Osteoblast (primary cell): ENCODE data around the gene FBN3. TPM values are rescaled to one million over a fixed set of nuclear protein-coding genes. Genes with fewer than 3 reads are reported as not detected.

ENCODE experiments used
- DNase-seq: peaks from one replicate; pipeline ENCODE4 v3.0.0; 2011; ENCODE audit warnings: low spot score, mixed read lengths; ENCODE audit not compliant: insufficient read length; ENCODE audit errors: missing footprints
- H2AFZ ChIP-seq: 2 replicates; pipeline ENCODE4 v1.6.0; 2011; ENCODE audit warnings: mild to moderate bottlenecking, low read length
- H3K27ac ChIP-seq: 2 replicates; pipeline ENCODE4 v1.5.1; 2011; ENCODE audit warnings: mild to moderate bottlenecking, low read depth, low read length, moderate library complexity
- H3K27me3 ChIP-seq: 2 replicates; pipeline ENCODE4 v1.6.0; 2012; ENCODE audit warnings: mild to moderate bottlenecking, control low read depth, inconsistent platforms, low read length, moderate library complexity; ENCODE audit not compliant: insufficient read depth
- H3K36me3 ChIP-seq: 2 replicates; pipeline ENCODE4 v1.5.1; 2011; ENCODE audit warnings: mild to moderate bottlenecking, low read length, control low read depth, moderate library complexity; ENCODE audit not compliant: insufficient read depth
- H3K4me1 ChIP-seq: 2 replicates; pipeline ENCODE4 v1.5.1; 2011; ENCODE audit warnings: mild to moderate bottlenecking, low read length, control low read depth, moderate library complexity; ENCODE audit not compliant: insufficient read depth
- H3K4me2 ChIP-seq: 2 replicates; pipeline ENCODE4 v1.6.0; 2011; ENCODE audit warnings: mild to moderate bottlenecking, low read length; ENCODE audit not compliant: insufficient read depth
- H3K4me3 ChIP-seq: fragments of 200-600 bp; sonication (generic); 3 replicates; pipeline ENCODE4 v1.5.1; 2012; ENCODE audit warnings: mild to moderate bottlenecking, low read length, inconsistent platforms; ENCODE audit not compliant: insufficient read depth
- H3K79me2 ChIP-seq: 2 replicates; pipeline ENCODE4 v1.6.0; 2012; ENCODE audit warnings: mild to moderate bottlenecking, low read length, control low read depth, inconsistent platforms; ENCODE audit not compliant: insufficient read depth
- H3K9me3 ChIP-seq: 2 replicates; pipeline ENCODE4 v1.5.1; 2011; ENCODE audit warnings: low read depth, low read length, control low read depth
- H4K20me1 ChIP-seq: 2 replicates; pipeline ENCODE4 v1.6.0; 2012; ENCODE audit warnings: mild to moderate bottlenecking, low read length, control low read depth; ENCODE audit not compliant: insufficient read depth
- total RNA-seq: library from RNA; depleted of rRNA; stranded (reverse); fragments of >200 nt; gene quantifications from 2 replicates; pipeline ENCODE4 v1.2.3, GENCODE V29; 2012
- TF ChIP-seq, protein P1 (sequence below): IDR thresholded peaks from 2 replicates; pipeline ENCODE4 v1.5.1; 2011; ENCODE audit warnings: mild to moderate bottlenecking, low read depth, low read length, moderate library complexity; ENCODE audit errors: extremely low read depth

The FBN3 gene
- total RNA-seq, 1 donor = not detected

DNA sequence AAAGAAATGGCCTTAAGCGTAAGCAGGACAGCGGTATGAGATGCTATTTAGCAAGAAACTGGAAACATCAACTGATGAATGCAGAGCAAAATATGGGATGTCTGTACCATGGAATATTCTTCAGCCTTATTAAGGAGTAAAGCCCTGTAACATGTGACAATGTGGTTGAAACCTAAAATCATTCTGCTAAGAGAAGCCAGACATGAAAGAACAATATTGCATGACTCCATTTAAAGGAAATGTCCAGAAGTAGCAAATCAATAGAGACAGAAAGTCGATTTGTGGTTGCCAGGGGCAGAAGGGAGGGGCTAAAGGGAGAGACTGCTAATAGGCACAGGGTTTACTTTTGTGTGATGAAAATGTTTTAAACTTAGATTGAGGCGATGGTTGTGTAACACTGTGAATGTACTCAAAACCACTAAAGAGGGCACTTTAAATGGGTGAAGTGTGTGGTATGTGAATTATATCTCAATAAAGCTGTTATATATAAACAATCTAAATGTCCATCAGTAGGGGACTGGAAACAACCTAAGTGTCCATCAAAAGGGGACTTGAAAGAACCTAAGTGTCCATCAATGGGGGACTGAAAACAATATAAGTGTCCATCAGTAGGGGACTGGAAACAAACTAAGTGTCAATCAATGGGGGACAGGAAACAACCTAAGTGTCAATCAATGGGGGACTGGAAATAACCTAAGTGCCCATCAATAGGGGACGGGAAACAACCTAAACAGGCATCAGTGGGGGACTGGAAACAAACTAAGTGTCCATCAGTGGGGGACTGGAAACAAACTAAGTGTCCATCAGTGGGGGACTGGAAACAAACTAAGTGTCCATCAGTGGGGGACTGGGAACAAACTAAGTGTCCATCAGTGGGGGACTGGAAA, 51.5 kb downstream of the FBN3 start:
- Histone ChIP-seq H3K9me3 (peaks cover 18% of the 10 kb centered on the region), H3K4me3 (no peak overlapping the region), H3K4me2 (no peak overlapping the region), H3K36me3 (no peaks in the 10 kb centered on the region), H4K20me1 (no peaks in the 10 kb centered on the region), H3K4me1 (no peaks in the 10 kb centered on the region), H3K79me2 (no peaks in the 10 kb centered on the region), H3K27ac (no peak overlapping the region), H3K27me3 (no peaks in the 10 kb centered on the region), H2AFZ (no peak overlapping the region)
- DNase-seq = no peak
- TF ChIP-seq, protein P1, sequence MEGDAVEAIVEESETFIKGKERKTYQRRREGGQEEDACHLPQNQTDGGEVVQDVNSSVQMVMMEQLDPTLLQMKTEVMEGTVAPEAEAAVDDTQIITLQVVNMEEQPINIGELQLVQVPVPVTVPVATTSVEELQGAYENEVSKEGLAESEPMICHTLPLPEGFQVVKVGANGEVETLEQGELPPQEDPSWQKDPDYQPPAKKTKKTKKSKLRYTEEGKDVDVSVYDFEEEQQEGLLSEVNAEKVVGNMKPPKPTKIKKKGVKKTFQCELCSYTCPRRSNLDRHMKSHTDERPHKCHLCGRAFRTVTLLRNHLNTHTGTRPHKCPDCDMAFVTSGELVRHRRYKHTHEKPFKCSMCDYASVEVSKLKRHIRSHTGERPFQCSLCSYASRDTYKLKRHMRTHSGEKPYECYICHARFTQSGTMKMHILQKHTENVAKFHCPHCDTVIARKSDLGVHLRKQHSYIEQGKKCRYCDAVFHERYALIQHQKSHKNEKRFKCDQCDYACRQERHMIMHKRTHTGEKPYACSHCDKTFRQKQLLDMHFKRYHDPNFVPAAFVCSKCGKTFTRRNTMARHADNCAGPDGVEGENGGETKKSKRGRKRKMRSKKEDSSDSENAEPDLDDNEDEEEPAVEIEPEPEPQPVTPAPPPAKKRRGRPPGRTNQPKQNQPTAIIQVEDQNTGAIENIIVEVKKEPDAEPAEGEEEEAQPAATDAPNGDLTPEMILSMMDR = no peak

DNA sequence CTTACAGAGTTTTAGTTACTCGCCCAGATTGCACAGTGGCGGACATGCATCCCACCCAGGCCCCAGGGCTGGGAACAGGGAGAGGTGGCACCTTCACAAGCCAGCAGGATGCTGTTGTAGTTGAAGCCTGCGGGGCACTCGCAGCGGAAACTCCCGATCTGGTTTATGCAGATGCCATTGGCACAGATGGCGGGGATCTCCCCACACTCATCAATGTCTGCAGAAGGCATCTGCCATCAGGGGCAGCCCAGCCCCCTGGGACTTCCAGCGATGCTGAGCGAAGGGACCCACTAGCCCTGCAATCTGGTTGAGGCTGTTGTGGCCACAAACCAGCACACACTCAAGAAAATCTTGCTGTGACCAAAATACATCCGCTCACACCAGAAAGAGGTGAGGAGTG, 52.2 kb downstream of the FBN3 start:
- no peaks in the 10 kb centered on the region for H4K20me1 ChIP-seq
- no peak for DNase-seq
- H3K27me3 ChIP-seq = no peaks in the 10 kb centered on the region
- no peaks in the 10 kb centered on the region for H3K4me1 ChIP-seq
- no peaks in the 10 kb centered on the region for H3K79me2 ChIP-seq
- no peaks in the 10 kb centered on the region for H3K36me3 ChIP-seq
- H3K4me2 ChIP-seq = no peak overlapping the region
- no peak overlapping the region for H2AFZ ChIP-seq
- TF ChIP-seq, protein P1 = no peak
- H3K4me3 ChIP-seq = no peak overlapping the region
- H3K27ac ChIP-seq = no peak overlapping the region
- peaks cover 18% of the 10 kb centered on the region for H3K9me3 ChIP-seq

DNA sequence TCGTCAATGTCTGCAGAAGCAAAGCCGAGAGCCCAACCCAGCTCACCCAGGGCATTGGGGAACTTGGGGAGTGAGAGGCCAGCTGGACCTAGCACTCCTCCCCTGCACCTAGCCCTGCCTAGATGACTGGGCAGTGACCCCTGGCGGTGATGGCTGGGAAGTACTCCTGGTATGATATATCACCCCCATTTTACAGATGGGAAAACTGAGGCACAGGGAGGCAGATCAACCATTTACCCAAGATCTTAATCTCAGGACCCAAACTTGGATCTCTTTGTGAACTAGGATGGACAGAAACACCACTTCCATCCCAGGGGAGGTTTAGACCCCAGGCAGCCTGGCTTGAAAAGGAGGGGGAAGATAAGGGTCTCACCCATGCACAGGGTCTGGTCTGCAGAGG, 53.3 kb downstream of the FBN3 start:
- H3K79me2 ChIP-seq = no peaks in the 10 kb centered on the region
- H4K20me1 ChIP-seq = no peaks in the 10 kb centered on the region
- TF ChIP-seq, protein P1 = no peak

DNA sequence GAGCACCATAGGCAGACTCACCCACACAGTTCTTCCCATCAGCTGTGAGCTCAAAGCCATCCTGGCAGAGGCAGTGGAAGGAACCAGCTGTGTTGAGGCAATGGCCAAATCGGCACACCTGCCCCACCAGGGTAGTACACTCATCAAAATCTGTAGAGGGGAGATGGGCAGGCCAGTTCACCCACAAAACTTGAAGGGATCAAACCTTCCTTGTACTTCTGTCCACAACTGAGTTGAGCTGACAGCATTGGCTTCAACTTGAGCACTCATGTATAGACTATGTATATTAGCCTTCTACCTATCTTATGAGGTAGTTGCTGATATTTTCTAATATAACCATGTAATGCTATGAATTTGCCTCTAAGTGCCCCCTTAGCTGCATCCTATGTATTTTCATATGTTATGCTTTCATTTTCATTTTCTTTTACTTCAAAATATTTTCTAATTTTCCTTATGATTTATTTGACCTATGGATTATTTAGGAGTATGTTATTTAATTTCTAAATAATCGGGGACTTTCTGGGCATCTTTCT, 54.0 kb downstream of the FBN3 start:
- no peak overlapping the region for H3K4me3 ChIP-seq
- no peak overlapping the region for H3K27ac ChIP-seq

More for the DNA sequence above, 53.3 kb downstream of the FBN3 start:
- no peaks in the 10 kb centered on the region for H3K27me3 ChIP-seq
- no peak for DNase-seq
- no peak overlapping the region for H3K4me2 ChIP-seq
- H2AFZ ChIP-seq = no peak overlapping the region
- H3K36me3 ChIP-seq = no peaks in the 10 kb centered on the region
- peaks cover 18% of the 10 kb centered on the region for H3K9me3 ChIP-seq
- no peaks in the 10 kb centered on the region for H3K4me1 ChIP-seq
- no peak overlapping the region for H3K27ac ChIP-seq
- no peak overlapping the region for H3K4me3 ChIP-seq

More for the DNA sequence above, 54.0 kb downstream of the FBN3 start:
- no peaks in the 10 kb centered on the region for H3K4me1 ChIP-seq
- TF ChIP-seq, protein P1 = no peak
- no peaks in the 10 kb centered on the region for H3K36me3 ChIP-seq
- no peak for DNase-seq
- no peak overlapping the region for H2AFZ ChIP-seq
- no peaks in the 10 kb centered on the region for H3K79me2 ChIP-seq
- H3K27me3 ChIP-seq = no peaks in the 10 kb centered on the region
- H3K9me3 ChIP-seq = peaks cover 18% of the 10 kb centered on the region
- H4K20me1 ChIP-seq = no peaks in the 10 kb centered on the region
- H3K4me2 ChIP-seq = no peak overlapping the region
